Loucy (cell line): ENCODE measurements around the gene DENND4B.

Source experiments
- H2AFZ ChIP-seq: fragments of 200-600 bp; sonication (generic); 2 replicates; pipeline ENCODE4 v1.6.0; 2016; ENCODE audit warnings: antibody characterized with exemption, mild to moderate bottlenecking, low read length, moderate library complexity
- H3F3A ChIP-seq: fragments of 200-600 bp; 2 replicates; pipeline ENCODE4 v1.6.0; 2016; ENCODE audit warnings: antibody characterized with exemption, low read depth, mild to moderate bottlenecking
- H3K27me3 ChIP-seq: fragments of 200-600 bp; sonication (generic); 2 replicates; pipeline ENCODE4 v1.6.1; 2014; ENCODE audit warnings: low read length, mild to moderate bottlenecking; ENCODE audit not compliant: insufficient read depth, poor library complexity, severe bottlenecking
- H3K36me3 ChIP-seq: fragments of 200-600 bp; sonication (generic); 2 replicates; pipeline ENCODE4 v1.6.1; 2016; ENCODE audit warnings: low read length; ENCODE audit not compliant: insufficient read depth
- H3K4me1 ChIP-seq: fragments of 200-600 bp; sonication (generic); 2 replicates; pipeline ENCODE4 v1.5.1; 2014; ENCODE audit warnings: low read length, mild to moderate bottlenecking; ENCODE audit not compliant: insufficient read depth, poor library complexity, severe bottlenecking
- H3K4me2 ChIP-seq: fragments of 200-600 bp; sonication (generic); 2 replicates; pipeline ENCODE4 v1.6.0; 2014; ENCODE audit warnings: antibody characterized with exemption, low read length, low read depth, mild to moderate bottlenecking; ENCODE audit not compliant: poor library complexity, severe bottlenecking
- H3K4me3 ChIP-seq: fragments of 200-600 bp; sonication (generic); 2 replicates; pipeline ENCODE4 v1.5.1; 2014; ENCODE audit warnings: low read length, mild to moderate bottlenecking, mixed read lengths; ENCODE audit not compliant: poor library complexity, severe bottlenecking
- H3K79me2 ChIP-seq: fragments of 200-600 bp; sonication (generic); 2 replicates; pipeline ENCODE4 v1.6.1; 2014; ENCODE audit warnings: low read length; ENCODE audit not compliant: insufficient read depth
- H3K9ac ChIP-seq: fragments of 200-600 bp; sonication (generic); 2 replicates; pipeline ENCODE4 v1.6.0; 2014; ENCODE audit warnings: mild to moderate bottlenecking, low read depth, low read length, moderate library complexity; ENCODE audit not compliant: poor library complexity, severe bottlenecking
- H3K9me2 ChIP-seq: fragments of 200-600 bp; sonication (generic); replicated peaks from 2 replicates; pipeline ENCODE4 v1.6.1; 2016; ENCODE audit warnings: low read depth, low read length, mixed read lengths
- H3K9me3 ChIP-seq: fragments of 200-600 bp; sonication (generic); 2 replicates; pipeline ENCODE4 v1.6.1; 2014; ENCODE audit warnings: mild to moderate bottlenecking, antibody characterized with exemption, low read length, low read depth; ENCODE audit not compliant: insufficient read depth
- H4K20me1 ChIP-seq: fragments of 200-600 bp; sonication (generic); 2 replicates; pipeline ENCODE4 v1.6.0; 2014; ENCODE audit warnings: antibody characterized with exemption, low read length, mild to moderate bottlenecking; ENCODE audit not compliant: insufficient read depth, poor library complexity, severe bottlenecking
- EZH2phosphoT487 ChIP-seq: fragments of 200-600 bp; IDR thresholded peaks from 2 replicates; pipeline ENCODE4 v1.6.1; 2018; ENCODE audit warnings: antibody characterized with exemption, mild to moderate bottlenecking, moderate library complexity, borderline replicate concordance
- TF ChIP-seq, protein P1 (sequence below): fragments of 200-600 bp; sonication (generic); conservative IDR thresholded peaks from 2 replicates; pipeline ENCODE4 v1.5.1; 2014; ENCODE audit warnings: mild to moderate bottlenecking, antibody characterized with exemption, low read length

Gene DENND4B

DNA sequence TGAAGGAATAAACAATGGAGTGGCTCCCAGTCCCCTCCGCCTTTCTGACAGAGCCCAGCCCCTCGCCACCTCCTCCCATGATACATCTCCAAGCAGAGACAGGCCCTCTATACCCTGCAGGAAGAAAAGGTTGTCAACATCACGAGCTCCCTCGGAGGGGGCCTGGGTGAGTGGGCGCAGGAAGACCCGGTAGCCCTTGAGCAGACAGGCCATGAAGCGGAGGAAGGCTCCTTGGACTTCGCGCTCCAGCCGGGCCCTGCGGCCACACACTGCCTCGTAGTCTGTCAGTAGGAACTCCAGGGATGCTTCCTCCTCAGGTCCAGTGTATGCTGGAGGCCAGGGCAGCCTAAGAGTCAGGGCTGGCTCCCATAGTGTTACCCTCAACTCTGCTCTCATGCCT lies 7.0 kb downstream of the DENND4B start:
- H3K9ac ChIP-seq = no peak overlapping the region
- no peaks in the 10 kb centered on the region for H3K27me3 ChIP-seq
- no peak for TF ChIP-seq EZH2phosphoT487
- TF ChIP-seq, protein P1, sequence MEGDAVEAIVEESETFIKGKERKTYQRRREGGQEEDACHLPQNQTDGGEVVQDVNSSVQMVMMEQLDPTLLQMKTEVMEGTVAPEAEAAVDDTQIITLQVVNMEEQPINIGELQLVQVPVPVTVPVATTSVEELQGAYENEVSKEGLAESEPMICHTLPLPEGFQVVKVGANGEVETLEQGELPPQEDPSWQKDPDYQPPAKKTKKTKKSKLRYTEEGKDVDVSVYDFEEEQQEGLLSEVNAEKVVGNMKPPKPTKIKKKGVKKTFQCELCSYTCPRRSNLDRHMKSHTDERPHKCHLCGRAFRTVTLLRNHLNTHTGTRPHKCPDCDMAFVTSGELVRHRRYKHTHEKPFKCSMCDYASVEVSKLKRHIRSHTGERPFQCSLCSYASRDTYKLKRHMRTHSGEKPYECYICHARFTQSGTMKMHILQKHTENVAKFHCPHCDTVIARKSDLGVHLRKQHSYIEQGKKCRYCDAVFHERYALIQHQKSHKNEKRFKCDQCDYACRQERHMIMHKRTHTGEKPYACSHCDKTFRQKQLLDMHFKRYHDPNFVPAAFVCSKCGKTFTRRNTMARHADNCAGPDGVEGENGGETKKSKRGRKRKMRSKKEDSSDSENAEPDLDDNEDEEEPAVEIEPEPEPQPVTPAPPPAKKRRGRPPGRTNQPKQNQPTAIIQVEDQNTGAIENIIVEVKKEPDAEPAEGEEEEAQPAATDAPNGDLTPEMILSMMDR = no peak
- no peak overlapping the region for H3K4me2 ChIP-seq
- peaks cover 54% of the 10 kb centered on the region; the same call in 1 of the 2 replicates for H3K36me3 ChIP-seq
- H3K79me2 ChIP-seq = peaks cover 23% of the 10 kb centered on the region
- H3K9me3 ChIP-seq = no peaks in the 10 kb centered on the region
- no peaks in the 10 kb centered on the region for H3K9me2 ChIP-seq
- H3K4me1 ChIP-seq = peaks cover 8% of the 10 kb centered on the region
- no peak overlapping the region for H3K4me3 ChIP-seq
- no peaks in the 10 kb centered on the region for H3F3A ChIP-seq
- H4K20me1 ChIP-seq = peaks cover 9% of the 10 kb centered on the region
- H2AFZ ChIP-seq = no peak overlapping the region

DNA sequence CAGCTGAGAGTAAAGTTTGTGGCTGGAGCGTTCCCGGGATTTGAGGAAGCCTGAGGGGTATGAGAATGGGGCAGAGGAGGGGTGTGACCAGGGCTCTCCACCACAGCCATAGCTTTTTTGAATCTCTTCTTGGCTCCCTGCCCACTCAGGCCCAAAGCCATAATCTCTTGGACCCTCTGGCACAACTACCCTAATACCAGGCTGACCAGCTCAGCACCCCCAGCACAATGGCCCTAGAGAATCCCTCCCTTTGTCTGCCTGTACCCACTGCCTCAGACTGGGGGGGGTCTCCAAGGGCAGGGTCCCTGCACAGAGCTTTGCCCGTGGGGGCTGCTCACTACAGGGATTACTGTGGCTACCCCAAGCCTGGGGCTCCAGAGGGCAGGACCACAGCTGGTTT lies 7.5 kb downstream of the DENND4B start:
- Histone ChIP-seq H2AFZ (no peak overlapping the region), H3K9me2 (no peaks in the 10 kb centered on the region), H3K4me2 (no peak overlapping the region), H4K20me1 (peaks cover 5% of the 10 kb centered on the region), H3K9ac (no peak overlapping the region), H3K79me2 (peaks cover 18% of the 10 kb centered on the region), H3K4me3 (no peak overlapping the region), H3K27me3 (no peaks in the 10 kb centered on the region), H3K36me3 (peaks cover 54% of the 10 kb centered on the region; the same call in 1 of the 2 replicates), H3F3A (no peaks in the 10 kb centered on the region), H3K9me3 (no peaks in the 10 kb centered on the region), H3K4me1 (peaks cover 3% of the 10 kb centered on the region)
- TF ChIP-seq, protein P1 = no peak
- TF ChIP-seq EZH2phosphoT487 = no peak

DNA sequence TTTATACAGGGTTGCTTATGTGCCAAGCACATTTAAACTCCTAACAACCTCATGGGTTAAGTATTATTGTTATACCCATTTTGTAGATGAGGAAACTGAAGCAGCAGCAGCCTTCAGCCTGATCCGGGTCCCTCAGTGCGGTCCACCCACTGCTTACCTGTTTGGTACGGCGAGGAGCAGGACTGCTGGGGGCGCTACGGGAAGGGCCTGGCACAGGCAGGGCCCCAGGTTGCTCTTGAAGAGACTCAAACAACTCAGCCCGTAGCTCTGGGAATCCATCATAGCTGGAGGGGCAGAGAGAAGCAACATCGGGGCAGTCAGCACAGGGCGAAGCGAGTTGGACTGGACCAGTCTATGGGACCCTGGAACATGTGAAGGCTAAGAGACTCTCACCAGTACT lies 9.2 kb downstream of the DENND4B start:
- TF ChIP-seq, protein P1 = no peak
- TF ChIP-seq EZH2phosphoT487 = no peak
- Histone ChIP-seq H2AFZ (no peak overlapping the region), H3K4me3 (no peak overlapping the region)

More for the DNA sequence above, 9.2 kb downstream of the DENND4B start:
- Histone ChIP-seq H3K4me1 (no peaks in the 10 kb centered on the region), H4K20me1 (no peaks in the 10 kb centered on the region), H3F3A (no peaks in the 10 kb centered on the region), H3K36me3 (peaks cover 56% of the 10 kb centered on the region; the same call in 1 of the 2 replicates), H3K27me3 (no peaks in the 10 kb centered on the region), H3K4me2 (no peak overlapping the region), H3K9ac (no peak overlapping the region), H3K79me2 (peaks cover 3% of the 10 kb centered on the region; the same call in 1 of the 2 replicates), H3K9me3 (no peaks in the 10 kb centered on the region), H3K9me2 (no peaks in the 10 kb centered on the region)
